Activated naive CD8-positive, alpha-beta T cell treated with anti-CD3 and anti-CD28 coated beads for 36 hours (primary cell): ENCODE data around the gene RPL10A. TPM values are rescaled to one million over a fixed set of nuclear protein-coding genes. Genes with fewer than 3 reads are reported as not detected.

ENCODE experiments used
- DNase-seq: peaks from one replicate; pipeline ENCODE4 v3.0.0; 2021
- H3K27ac Mint-ChIP-seq: one replicate; pipeline ENCODE4 v1.8.0; 2022; ENCODE audit warnings: mild to moderate bottlenecking, moderate library complexity, mixed read lengths
- H3K27me3 Mint-ChIP-seq: one replicate; pipeline ENCODE4 v1.8.0; 2022; ENCODE audit warnings: mild to moderate bottlenecking, mixed read lengths
- H3K36me3 Mint-ChIP-seq: one replicate; pipeline ENCODE4 v1.8.0; 2021; ENCODE audit warnings: mild to moderate bottlenecking, mixed read lengths
- H3K4me1 Mint-ChIP-seq: one replicate; pipeline ENCODE4 v1.8.0; 2021; ENCODE audit warnings: mixed read lengths
- H3K4me3 Mint-ChIP-seq: one replicate; pipeline ENCODE4 v1.8.0; 2022; ENCODE audit warnings: mild to moderate bottlenecking, moderate library complexity, mixed read lengths
- H3K9me3 Mint-ChIP-seq: one replicate; pipeline ENCODE4 v1.8.0; 2022; ENCODE audit warnings: mixed read lengths
- total RNA-seq, 2 experiments: library from RNA; stranded (reverse); gene quantifications; one replicate each; pipeline ENCODE4 v1.2.3, GENCODE V29; 2021

Gene RPL10A
- total RNA-seq, 2 experiments from 2014 or later: 2,227 to 2,291 TPM

DNA sequence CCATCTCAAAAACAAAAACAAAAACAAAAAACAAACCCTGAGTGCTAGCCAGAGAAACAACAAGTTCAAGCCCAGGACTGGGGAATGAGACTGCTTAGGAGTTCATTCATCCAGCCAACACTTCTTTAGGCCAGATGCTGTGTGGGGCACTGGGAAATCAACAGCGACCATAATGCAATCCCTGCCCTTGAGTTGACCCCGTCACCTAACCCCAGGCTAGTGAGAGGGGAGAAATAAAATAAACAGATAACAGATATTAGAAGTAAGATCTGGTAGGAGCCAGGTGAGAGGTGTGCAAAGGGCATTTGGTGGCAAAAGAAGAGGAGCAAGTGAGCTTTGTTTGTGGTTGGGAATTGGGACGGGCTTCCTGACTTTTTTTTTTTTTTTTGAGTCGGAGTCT lies 4.9 kb upstream of the RPL10A start:
- Mint-ChIP-seq H3K4me1 (peaks cover 10% of the 10 kb centered on the region), H3K27me3 (no peaks in the 10 kb centered on the region), H3K9me3 (no peaks in the 10 kb centered on the region), H3K36me3 (peaks cover 41% of the 10 kb centered on the region), H3K4me3 (no peak overlapping the region), H3K27ac (no peak overlapping the region)
- no peak for DNase-seq

DNA sequence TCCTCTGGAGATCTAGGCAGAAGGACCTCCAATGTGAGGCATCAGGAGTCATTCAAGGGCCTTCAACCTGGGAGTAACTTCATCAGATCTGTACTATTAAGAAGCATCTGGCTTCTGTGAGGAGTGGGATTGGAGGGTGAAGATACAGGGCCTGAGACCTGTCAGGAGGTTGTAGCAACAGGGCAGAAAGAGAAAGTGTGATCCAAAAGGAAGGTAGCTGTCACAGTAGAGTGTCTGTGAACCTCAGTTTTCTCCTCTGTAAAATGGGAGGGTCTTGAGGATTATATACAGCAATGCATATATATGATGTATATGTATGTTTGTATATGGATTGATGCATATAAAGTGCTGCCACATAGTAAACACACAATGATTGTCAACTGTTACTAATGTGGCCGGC lies 2.6 kb upstream of the RPL10A start:
- Mint-ChIP-seq H3K36me3 (peaks cover 56% of the 10 kb centered on the region), H3K27me3 (peaks cover 11% of the 10 kb centered on the region), H3K4me3 (no peak overlapping the region), H3K27ac (no peak overlapping the region), H3K4me1 (peaks cover 24% of the 10 kb centered on the region), H3K9me3 (peaks cover under 1% of the 10 kb centered on the region)
- no peak for DNase-seq

DNA sequence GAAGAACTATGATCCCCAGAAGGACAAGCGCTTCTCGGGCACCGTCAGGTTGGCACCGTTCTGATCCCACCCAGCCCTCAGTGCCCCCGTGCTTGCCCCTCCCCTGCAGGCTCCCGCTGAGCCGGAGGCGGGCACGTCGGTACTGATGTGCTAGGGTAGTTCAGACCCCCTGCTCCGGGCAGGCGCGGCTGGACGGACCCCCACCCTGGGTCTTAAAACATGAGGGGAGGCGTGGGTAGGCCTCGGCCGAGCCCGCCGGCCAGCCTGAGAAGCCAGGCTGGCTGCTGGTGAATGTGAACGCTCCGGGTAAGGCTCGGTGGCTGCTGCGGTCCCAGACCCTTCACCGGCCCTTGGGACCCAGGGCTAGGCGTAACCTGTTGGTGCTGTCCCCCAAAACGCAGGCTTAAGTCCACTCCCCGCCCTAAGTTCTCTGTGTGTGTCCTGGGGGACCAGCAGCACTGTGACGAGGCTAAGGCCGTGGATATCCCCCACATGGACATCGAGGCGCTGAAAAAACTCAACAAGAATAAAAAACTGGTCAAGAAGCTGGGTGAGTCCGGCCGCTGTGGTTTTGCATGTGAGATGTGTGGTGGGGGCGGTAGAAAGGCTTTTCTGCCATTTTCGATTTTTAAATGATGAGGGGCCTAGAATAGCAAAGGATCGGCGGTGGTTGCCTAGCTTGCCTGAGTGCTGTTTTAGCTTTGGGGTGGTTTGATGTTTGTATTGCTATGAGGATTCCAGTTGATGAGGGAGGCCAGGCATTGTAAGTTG lies 964 bp downstream of the RPL10A start:
- peaks cover 19% of the 10 kb centered on the region for H3K27me3 Mint-ChIP-seq

DNA sequence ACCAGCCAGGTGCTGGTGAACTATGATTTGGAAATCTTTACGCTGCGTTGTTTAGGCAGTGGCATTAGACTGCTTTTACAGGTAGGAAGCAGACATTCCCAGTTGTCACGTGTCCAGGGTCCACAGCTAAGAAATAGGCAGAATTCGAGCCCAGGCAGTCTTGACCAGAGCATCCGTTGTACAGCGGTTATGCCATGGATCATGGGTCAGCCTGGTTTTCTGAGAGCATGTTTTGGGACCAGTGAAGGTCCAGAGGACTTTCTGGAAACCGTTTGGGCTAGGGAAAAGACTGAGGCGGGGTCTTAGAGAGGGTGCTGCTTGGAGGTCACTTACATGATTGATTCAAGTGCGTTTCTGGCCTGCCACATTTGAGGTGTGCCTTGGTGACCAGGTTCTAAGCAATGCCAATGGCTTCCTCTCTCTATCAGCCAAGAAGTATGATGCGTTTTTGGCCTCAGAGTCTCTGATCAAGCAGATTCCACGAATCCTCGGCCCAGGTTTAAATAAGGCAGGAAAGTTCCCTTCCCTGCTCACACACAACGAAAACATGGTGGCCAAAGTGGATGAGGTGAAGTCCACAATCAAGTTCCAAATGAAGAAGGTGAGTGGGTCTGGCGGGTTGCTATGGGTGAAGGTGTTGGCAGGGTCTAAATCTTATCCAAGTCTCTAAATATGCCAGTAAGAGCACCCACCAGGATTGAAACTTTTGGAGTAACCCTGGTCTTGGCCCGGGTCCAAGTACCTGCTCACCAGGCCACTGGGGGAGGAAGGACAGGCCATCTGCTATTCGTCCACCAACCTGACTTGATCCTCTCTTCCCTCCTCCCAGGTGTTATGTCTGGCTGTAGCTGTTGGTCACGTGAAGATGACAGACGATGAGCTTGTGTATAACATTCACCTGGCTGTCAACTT lies 1.8 kb downstream of the RPL10A start:
- Mint-ChIP-seq H3K4me1 (peaks cover 43% of the 10 kb centered on the region), H3K9me3 (peaks cover 1% of the 10 kb centered on the region), H3K27ac (peak overlapping the region; percentile 97), H3K4me3 (peak overlapping the region; percentile 98), H3K36me3 (peaks cover 63% of the 10 kb centered on the region), H3K27me3 (peaks cover 19% of the 10 kb centered on the region)
- DNase-seq: no peak

More for the DNA sequence above, 964 bp downstream of the RPL10A start:
- H3K27ac Mint-ChIP-seq: peak overlapping the region; percentile 97
- H3K4me1 Mint-ChIP-seq: peaks cover 40% of the 10 kb centered on the region
- H3K36me3 Mint-ChIP-seq: peaks cover 66% of the 10 kb centered on the region
- DNase-seq: peak; percentile 26
- H3K4me3 Mint-ChIP-seq: peak overlapping the region; percentile 98
- peaks cover 1% of the 10 kb centered on the region for H3K9me3 Mint-ChIP-seq

DNA sequence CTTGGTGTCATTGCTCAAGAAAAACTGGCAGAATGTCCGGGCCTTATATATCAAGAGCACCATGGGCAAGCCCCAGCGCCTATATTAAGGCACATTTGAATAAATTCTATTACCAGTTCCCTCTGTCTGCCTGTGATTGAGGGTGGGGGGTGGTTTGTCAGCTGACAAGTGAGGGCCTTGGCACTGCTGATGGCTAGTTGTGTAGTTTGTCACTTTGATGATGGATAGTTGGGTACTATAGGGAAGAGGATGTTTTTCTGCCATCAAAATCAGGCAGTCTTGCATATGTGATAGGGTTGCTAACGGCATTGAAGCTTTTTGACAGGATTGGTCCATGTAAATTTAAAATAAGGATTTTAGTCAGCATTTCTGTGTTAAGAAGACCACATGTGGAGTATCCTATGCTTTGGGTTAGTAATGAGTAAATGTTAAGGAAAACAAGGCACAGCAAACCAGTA lies 2.5 kb downstream of the RPL10A start:
- peak overlapping the region; percentile 98 for H3K4me3 Mint-ChIP-seq
- H3K36me3 Mint-ChIP-seq: peaks cover 63% of the 10 kb centered on the region
- peaks cover 1% of the 10 kb centered on the region for H3K9me3 Mint-ChIP-seq
- peaks cover 44% of the 10 kb centered on the region for H3K4me1 Mint-ChIP-seq
- DNase-seq: no peak
- peaks cover 19% of the 10 kb centered on the region for H3K27me3 Mint-ChIP-seq
- H3K27ac Mint-ChIP-seq: peak overlapping the region; percentile 97

DNA sequence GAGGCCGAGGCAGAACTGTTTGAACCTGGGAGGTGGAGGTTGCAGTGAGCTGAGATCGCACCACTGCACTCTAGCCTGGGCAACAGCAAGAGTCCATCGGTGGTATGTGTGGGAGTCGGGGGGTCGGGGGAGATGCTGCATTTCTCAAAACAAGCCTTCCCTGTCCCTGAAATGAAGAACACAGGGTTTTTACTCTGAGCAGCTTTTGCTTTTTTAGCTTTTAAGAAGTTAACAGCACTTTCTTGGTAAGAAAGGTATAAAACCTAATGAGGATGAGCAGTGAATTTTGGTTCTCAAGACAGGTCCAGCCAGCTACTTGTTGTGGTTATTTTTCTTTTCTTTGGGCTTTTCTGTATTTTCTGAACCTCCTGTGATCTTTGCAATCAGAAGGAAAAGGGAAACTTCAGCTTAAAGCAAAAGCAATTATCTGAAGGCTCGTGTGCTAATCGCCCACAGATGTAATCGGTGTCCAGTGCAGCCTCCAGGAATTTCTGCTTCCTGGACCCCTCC lies 3.7 kb downstream of the RPL10A start:
- Mint-ChIP-seq H3K27ac (peak overlapping the region; percentile 97), H3K36me3 (peaks cover 57% of the 10 kb centered on the region), H3K4me3 (peak overlapping the region; percentile 98), H3K27me3 (peaks cover 19% of the 10 kb centered on the region), H3K4me1 (peaks cover 46% of the 10 kb centered on the region), H3K9me3 (peaks cover 1% of the 10 kb centered on the region)
- DNase-seq: no peak

DNA sequence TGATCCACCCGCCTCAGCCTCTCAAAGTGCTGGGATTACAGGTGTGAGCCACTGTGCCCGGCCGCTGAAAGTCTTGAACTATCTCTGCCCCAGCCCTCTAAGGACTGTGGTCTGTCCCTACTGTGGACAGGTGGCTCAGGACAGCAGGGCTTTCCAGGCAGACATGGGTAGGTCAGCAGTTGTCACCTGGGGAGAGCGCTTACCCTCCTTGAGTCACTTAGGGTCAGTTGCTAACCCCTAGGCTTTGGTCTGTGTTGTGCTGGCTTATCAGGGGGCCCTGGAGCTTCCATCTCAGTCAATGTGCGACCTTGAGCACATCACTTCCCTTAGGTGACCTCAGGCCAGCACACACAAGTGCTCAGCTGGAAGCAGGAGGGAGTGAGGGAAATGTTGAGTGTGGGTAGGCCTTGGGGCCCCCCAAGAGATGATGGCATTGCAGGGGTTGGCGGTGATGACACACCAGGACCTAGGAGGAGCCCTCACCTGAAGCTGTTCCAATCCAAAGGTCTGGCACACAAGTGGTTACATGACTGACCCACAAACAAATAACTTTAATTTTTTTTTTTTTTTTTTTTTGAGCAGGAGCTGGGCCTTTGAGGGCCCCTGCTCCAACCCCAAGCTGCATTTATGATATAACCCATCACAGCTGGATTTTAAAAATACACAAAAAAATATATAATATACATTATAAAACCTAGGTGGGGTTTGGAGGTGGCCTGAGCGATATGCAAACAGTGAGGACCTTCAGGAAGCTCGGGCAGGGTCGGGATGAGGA lies 5.1 kb downstream of the RPL10A start:
- H3K4me3 Mint-ChIP-seq: peak overlapping the region; percentile 42
- H3K36me3 Mint-ChIP-seq: peaks cover 47% of the 10 kb centered on the region
- H3K27me3 Mint-ChIP-seq: peaks cover 19% of the 10 kb centered on the region
- peaks cover 1% of the 10 kb centered on the region for H3K9me3 Mint-ChIP-seq
- peak; percentile 52 for DNase-seq
- peak overlapping the region; percentile 68 for H3K27ac Mint-ChIP-seq
- H3K4me1 Mint-ChIP-seq: peaks cover 38% of the 10 kb centered on the region

DNA sequence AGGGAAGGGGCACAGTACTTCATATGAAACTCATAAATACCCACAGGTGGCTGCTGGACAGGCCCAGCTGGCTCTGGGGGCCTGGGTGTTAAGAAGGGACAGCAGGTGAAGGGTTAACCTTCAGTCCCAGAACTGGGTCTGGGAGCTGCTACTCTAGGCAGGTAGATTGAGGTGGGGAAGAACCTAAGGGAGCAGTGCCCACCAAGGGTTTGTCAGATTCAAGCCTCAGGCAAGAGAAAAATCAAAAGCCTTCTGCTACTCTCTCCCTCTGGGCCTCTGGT lies 5.6 kb downstream of the RPL10A start:
- Mint-ChIP-seq H3K4me3 (peak overlapping the region; percentile 22), H3K36me3 (peaks cover 42% of the 10 kb centered on the region), H3K27me3 (peaks cover 19% of the 10 kb centered on the region), H3K27ac (peak overlapping the region; percentile 67), H3K9me3 (peaks cover 1% of the 10 kb centered on the region), H3K4me1 (peaks cover 38% of the 10 kb centered on the region)
- DNase-seq: no peak

DNA sequence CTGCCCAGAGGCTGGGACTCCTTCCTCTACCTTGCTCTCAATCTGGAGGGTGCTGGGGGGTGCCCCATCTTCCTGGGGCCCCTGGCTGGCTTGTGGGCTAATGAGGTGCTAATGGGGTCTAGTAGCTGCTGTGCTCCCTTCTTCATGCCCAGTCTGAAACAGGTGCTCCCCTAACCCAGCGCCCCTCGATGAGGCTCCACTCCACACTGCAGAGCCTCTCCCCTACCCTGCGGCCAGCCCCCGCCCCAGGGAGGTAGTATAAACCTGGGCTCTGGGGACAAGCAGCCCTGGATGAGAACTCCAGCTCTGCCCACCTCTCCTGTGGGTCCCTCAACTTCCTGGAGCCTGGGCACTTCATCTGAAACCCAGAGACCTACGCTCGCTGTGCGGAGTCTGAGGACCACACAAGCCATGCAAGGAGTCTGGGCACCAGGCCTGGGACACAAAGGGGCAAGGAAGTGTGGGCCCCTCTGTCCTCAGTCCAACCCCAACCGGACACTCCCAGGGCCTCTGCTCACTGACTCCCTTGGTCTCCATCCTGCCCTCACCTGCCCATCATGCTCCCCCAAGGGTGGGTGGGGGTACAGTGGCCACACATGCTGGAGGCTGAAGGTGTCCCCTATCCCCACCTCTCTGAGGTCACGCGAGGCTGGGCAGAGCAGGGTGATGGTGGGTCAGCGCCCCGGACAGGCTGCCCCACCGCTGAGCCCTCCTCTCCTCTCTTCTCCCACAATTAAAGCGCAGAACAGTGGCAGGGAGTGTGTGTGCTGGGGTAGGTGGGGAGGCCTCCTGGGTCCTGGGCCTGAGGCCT lies 6.1 kb downstream of the RPL10A start:
- H3K4me1 Mint-ChIP-seq: peaks cover 36% of the 10 kb centered on the region
- peak overlapping the region; percentile 62 for H3K27ac Mint-ChIP-seq
- peaks cover 36% of the 10 kb centered on the region for H3K36me3 Mint-ChIP-seq
- H3K9me3 Mint-ChIP-seq: peaks cover 1% of the 10 kb centered on the region
- no peak for DNase-seq
- peaks cover 17% of the 10 kb centered on the region for H3K27me3 Mint-ChIP-seq
- no peak overlapping the region for H3K4me3 Mint-ChIP-seq

DNA sequence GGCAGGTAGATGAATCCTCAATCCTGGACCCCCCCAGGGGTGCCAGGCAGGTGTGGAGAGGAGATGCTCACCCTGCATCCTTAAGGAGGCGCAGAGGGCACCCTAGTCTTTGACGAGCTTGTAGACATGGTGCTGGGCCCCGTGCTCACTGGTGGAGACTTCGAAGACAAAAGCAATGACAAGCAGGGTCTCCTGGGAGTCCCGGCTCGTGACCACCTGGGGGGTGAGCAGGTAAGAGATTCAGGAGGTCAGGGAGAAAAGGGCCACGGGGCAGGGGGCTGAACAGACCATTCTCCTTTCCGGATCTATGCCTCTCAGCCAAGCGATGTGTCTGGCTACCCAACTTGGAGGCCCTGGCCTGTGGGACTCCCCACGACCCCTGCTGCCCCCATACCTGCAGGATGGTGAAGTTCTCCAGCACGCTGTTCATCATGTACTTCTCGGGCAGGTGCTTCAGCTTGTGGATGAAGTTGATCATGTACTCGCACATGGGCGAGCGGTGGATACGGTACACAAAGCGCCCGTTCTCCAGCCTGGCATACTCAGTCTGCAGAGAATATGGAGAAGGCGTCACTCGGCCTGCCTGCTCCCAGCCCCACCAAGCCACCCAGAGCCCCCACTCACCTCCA lies 6.9 kb downstream of the RPL10A start:
- Mint-ChIP-seq H3K27ac (peak overlapping the region; percentile 21), H3K9me3 (peaks cover 1% of the 10 kb centered on the region)

DNA sequence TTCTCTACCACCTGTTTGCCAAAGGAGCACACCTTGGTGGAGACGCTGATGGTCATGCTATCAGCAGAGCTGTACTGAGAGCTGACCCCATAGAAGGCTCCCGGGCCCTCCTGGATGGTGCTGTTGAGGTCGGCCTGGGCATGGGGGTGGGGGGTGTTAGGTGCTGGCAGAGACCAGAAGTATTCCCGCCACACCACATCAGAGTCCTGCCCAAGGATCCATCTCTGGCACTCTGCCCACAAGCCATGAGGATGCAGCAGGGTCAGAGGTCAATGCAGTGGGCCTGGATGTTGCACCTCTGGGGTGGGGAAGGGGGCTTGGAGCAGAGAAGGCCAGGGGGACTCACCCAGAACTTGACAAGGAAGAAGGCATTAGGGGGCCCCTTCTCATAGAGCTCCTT lies 7.4 kb downstream of the RPL10A start:
- DNase-seq: no peak
- Mint-ChIP-seq H3K9me3 (peaks cover 1% of the 10 kb centered on the region), H3K27me3 (peaks cover 8% of the 10 kb centered on the region), H3K36me3 (peaks cover 24% of the 10 kb centered on the region), H3K27ac (peak overlapping the region; percentile 20), H3K4me1 (peaks cover 24% of the 10 kb centered on the region), H3K4me3 (no peak overlapping the region)

More for the DNA sequence above, 6.9 kb downstream of the RPL10A start:
- Mint-ChIP-seq H3K36me3 (peaks cover 29% of the 10 kb centered on the region), H3K4me1 (peaks cover 29% of the 10 kb centered on the region), H3K4me3 (no peak overlapping the region), H3K27me3 (peaks cover 10% of the 10 kb centered on the region)
- DNase-seq: no peak

DNA sequence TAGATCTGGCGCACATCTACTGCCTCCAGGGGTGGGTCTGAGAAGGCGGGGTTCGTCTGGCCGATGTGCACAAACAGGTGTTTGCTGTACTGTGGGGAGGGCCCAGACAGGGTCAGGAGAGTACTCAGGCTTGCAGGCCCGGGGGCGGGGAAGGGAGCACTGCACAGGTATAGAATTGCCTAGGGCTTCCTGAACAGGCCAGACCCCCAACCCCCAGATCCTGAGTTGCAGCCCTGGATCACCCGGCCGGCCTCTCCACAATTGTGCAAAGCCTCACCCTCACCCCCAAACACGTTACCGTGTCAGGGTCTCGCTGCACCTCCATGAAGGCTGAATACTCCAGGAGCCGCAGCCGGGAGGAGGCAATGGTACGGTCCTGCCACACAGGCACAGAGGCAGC lies 7.8 kb downstream of the RPL10A start:
- no peak overlapping the region for H3K4me3 Mint-ChIP-seq
- DNase-seq: no peak
- H3K9me3 Mint-ChIP-seq: no peaks in the 10 kb centered on the region
- peaks cover 6% of the 10 kb centered on the region for H3K27me3 Mint-ChIP-seq
- H3K27ac Mint-ChIP-seq: no peak overlapping the region
- peaks cover 20% of the 10 kb centered on the region for H3K36me3 Mint-ChIP-seq
- H3K4me1 Mint-ChIP-seq: peaks cover 20% of the 10 kb centered on the region

DNA sequence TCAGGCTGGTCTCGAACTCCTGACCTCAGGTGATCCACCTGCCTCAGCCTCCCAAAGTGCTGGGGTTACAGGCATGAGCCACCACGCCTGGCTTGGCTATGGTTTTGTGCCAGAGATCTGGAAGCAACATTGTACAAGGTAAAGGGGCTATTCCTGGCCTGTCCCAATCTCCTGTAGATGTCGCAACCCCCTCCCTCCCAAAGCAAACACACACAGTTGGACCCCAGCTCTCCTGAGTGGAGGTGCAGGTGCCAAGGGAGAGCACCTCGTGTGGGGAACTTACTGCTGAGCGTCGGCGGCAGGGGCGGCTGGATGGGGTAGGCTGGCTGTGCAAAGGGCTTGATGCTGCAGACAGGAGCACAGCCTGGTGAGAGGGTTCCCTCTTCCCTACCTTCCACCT lies 8.8 kb downstream of the RPL10A start:
- peaks cover 2% of the 10 kb centered on the region for H3K27me3 Mint-ChIP-seq
- no peak overlapping the region for H3K4me3 Mint-ChIP-seq
- H3K36me3 Mint-ChIP-seq: peaks cover 9% of the 10 kb centered on the region
- H3K9me3 Mint-ChIP-seq: no peaks in the 10 kb centered on the region
- H3K27ac Mint-ChIP-seq: no peak overlapping the region
- peaks cover 10% of the 10 kb centered on the region for H3K4me1 Mint-ChIP-seq
- DNase-seq: no peak
